ENCODE data around the gene LRP2. TPM values are rescaled to one million over a fixed set of nuclear protein-coding genes. Genes with fewer than 3 reads are reported as not detected.

The LRP2 gene
- total and polyA plus RNA-seq, 7 donors, result 0.02 TPM; not detected in 6

- TF ChIP-seq CTCF (IDR thresholded peaks at IDR 0.05), result no peak
- H3K27me3 ChIP-seq (ENCODE audit: insufficient read depth in 3 of 3, low read length in 2 of 3), result no peaks in the 10 kb centered on the region
- intact Hi-C loops (cut with DNase I), result no loop called here
Measured at GRCh38 chr2:169104848-169105247, 257.5 kb downstream of the LRP2 start.

GRCh38 chr2:169095621-169096105 is 266.7 kb downstream of the LRP2 start:
- Histone ChIP-seq H3K27me3 (ENCODE audit: insufficient read depth in 3 of 3, low read length in 2 of 3) (no peaks in the 10 kb centered on the region), H3K4me1 (no peaks in the 10 kb centered on the region), H3K36me3 (ENCODE audit: insufficient read depth in 1 of 2, low read depth in 1 of 2) (no peaks in the 10 kb centered on the region), H3K27ac (no peak overlapping the region), H3K9me3 (no peaks in the 10 kb centered on the region), H3K4me3 (no peak overlapping the region)
- WGBS, 3 donors, result 65 to 76% (median 75%) methylated on average over 5 of the region's 5 CpGs
- DNase-seq (no peak), ATAC-seq (no peak)
- no peak for TF ChIP-seq CTCF (IDR thresholded peaks at IDR 0.05)
- intact Hi-C loops (cut with DNase I), result no loop called here

More at GRCh38 chr2:169104848-169105247, 257.5 kb downstream of the LRP2 start:
- Histone ChIP-seq H3K27ac (no peak overlapping the region), H3K4me1 (no peaks in the 10 kb centered on the region), H3K36me3 (ENCODE audit: insufficient read depth in 1 of 2, low read depth in 1 of 2) (no peaks in the 10 kb centered on the region), H3K9me3 (no peaks in the 10 kb centered on the region), H3K4me3 (no peak overlapping the region)
- ATAC-seq (no peak), DNase-seq (no peak)
- WGBS, 3 donors, result 77 to 85% (median 84%) methylated on average over 1 of the region's 1 CpG

- Histone ChIP-seq H3K4me3 (no peak overlapping the region), H3K36me3 (ENCODE audit: insufficient read depth in 1 of 2, low read depth in 1 of 2) (no peaks in the 10 kb centered on the region), H3K4me1 (no peaks in the 10 kb centered on the region), H3K27me3 (ENCODE audit: insufficient read depth in 3 of 3, low read length in 2 of 3) (peaks cover 0 to 4% (median 0%) of the 10 kb centered on the region in 3 donors), H3K9me3 (no peaks in the 10 kb centered on the region), H3K27ac (no peak overlapping the region)
- DNase-seq (no peak), ATAC-seq (no peak)
- TF ChIP-seq CTCF (IDR thresholded peaks at IDR 0.05), result no peak
- 79 to 95% (median 89%) methylated on average over 1 of the region's 1 CpG for WGBS, 3 donors
- intact Hi-C loops (cut with DNase I), result no loop called here
Measured at GRCh38 chr2:169094676-169095075, 267.7 kb downstream of the LRP2 start.

- no peak for TF ChIP-seq CTCF (IDR thresholded peaks at IDR 0.05)
- DNase-seq, result no peak
- Histone ChIP-seq H3K27ac (no peak overlapping the region), H3K9me3 (no peaks in the 10 kb centered on the region), H3K27me3 (ENCODE audit: insufficient read depth in 3 of 3, low read length in 2 of 3) (peaks cover 0 to 4% (median 0%) of the 10 kb centered on the region in 3 donors), H3K4me1 (no peaks in the 10 kb centered on the region), H3K36me3 (ENCODE audit: insufficient read depth in 1 of 2, low read depth in 1 of 2) (no peaks in the 10 kb centered on the region), H3K4me3 (no peak overlapping the region)
- ATAC-seq, result no peak
- 40 to 51% (median 41%) methylated on average over 2 of the region's 2 CpGs for WGBS, 3 donors
- intact Hi-C loops (cut with DNase I), result no loop called here
Measured at GRCh38 chr2:169093535-169093934, 268.8 kb downstream of the LRP2 start.
